ENCODE measurements around the gene VIPR1.

Gene VIPR1

DNA sequence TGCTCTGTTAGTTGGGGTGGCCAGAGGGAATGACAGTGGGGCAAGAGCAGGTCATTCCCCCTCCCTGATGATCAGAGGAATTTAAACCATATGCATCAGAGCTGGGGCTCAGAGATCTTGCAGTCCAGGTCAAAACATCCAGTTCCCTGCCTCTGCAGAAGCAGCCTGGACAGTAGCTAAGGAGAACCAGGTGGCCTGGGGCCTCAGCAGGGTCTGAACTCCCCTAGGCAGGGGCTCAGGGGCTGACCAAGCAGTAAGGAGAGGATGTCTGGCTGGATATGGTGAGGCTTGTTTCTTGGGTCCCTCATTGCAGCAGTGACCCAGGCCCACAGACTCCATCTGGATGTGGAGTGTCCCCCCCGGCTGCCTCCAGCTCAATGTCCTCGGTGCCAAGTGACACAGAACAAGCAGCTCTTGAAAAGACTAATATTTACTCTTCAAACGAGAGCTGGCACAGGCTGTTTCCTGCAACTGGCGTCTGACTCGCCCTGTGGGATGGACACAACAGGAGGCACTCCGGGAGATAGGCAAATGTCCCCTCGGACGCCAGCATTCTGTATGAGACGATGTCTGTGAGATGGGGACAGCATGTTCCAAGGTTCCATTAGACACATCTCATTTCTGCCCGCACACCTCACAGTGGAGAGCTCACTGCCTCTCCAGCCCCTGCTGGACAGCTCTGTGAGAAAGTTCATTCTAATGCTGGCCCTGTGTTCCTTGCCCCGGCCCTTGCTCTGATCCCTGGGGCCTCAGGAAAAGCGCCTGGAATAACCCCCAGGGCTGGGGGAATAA is 42.2 kb downstream of the VIPR1 start (continued):
- TF ChIP-seq, protein P1, sequence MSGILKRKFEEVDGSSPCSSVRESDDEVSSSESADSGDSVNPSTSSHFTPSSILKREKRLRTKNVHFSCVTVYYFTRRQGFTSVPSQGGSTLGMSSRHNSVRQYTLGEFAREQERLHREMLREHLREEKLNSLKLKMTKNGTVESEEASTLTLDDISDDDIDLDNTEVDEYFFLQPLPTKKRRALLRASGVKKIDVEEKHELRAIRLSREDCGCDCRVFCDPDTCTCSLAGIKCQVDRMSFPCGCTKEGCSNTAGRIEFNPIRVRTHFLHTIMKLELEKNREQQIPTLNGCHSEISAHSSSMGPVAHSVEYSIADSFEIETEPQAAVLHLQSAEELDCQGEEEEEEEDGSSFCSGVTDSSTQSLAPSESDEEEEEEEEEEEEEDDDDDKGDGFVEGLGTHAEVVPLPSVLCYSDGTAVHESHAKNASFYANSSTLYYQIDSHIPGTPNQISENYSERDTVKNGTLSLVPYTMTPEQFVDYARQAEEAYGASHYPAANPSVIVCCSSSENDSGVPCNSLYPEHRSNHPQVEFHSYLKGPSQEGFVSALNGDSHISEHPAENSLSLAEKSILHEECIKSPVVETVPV (CRISPR knock-in tag; IDR thresholded peaks at IDR 0.05): no peak
- TF ChIP-seq TOX (CRISPR knock-in tag; IDR thresholded peaks at IDR 0.05; ENCODE audit: borderline replicate concordance) (no peak), SNAI2 (CRISPR knock-in tag; IDR thresholded peaks at IDR 0.05) (no peak), OSR1 (CRISPR knock-in tag; IDR thresholded peaks at IDR 0.05) (no peak), PPARA (CRISPR knock-in tag; IDR thresholded peaks at IDR 0.05; ENCODE audit: borderline replicate concordance) (no peak)

DNA sequence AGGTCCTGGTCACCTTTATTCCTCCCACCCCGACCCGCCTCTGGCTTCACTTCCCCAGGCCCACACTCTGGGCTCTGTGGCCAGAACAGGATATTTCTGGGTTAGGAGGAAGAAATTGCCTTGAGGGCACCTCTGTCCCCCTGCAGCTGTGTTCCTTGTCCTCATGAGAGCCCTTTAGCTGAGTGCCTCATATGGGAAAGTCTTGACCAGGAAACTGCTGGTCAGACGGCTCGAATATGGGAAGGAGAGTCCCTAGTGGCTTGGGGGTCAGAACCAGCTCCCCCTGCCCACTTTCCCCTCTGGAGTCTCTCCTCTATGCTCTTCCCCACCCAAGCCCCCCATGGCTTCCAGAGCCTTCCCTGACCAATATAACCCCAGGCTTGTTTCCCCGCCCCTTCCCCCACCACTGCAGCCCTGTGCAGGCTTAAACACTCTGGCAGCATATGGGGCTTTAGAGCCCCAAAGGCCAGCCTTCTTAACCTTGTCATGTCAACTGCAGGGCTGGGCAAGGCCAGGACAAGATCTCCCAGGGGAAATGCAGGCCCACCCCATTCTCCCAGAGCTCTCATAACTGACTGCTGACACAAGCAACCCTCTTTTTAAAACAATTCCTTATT is 42.9 kb downstream of the VIPR1 start:
- no peak for ATAC-seq
- TF ChIP-seq ARNTL (CRISPR knock-in tag; IDR thresholded peaks at IDR 0.05; ENCODE audit: borderline replicate concordance, low read depth): no peak
- TF ChIP-seq ISL1 (CRISPR knock-in tag; IDR thresholded peaks at IDR 0.05): no peak
- TF ChIP-seq, protein P1 (CRISPR knock-in tag; IDR thresholded peaks at IDR 0.05): no peak
- TF ChIP-seq TOX (CRISPR knock-in tag; IDR thresholded peaks at IDR 0.05; ENCODE audit: borderline replicate concordance): no peak
- TF ChIP-seq GLIS3 (CRISPR knock-in tag; IDR thresholded peaks at IDR 0.05): no peak
- TF ChIP-seq PPARA (CRISPR knock-in tag; IDR thresholded peaks at IDR 0.05; ENCODE audit: borderline replicate concordance): no peak
- no peak for TF ChIP-seq ZNF70 (CRISPR knock-in tag; IDR thresholded peaks at IDR 0.05)
- TF ChIP-seq ZNF8 (CRISPR knock-in tag; IDR thresholded peaks at IDR 0.05): no peak
- TF ChIP-seq OSR1 (CRISPR knock-in tag; IDR thresholded peaks at IDR 0.05): no peak
- TF ChIP-seq RARB (CRISPR knock-in tag; IDR thresholded peaks at IDR 0.05): no peak
- TF ChIP-seq ZNF565 (CRISPR knock-in tag; conservative IDR thresholded peaks at IDR 0.05; ENCODE audit: low read depth): no peak
- TF ChIP-seq BACH2 (CRISPR knock-in tag; IDR thresholded peaks at IDR 0.05; ENCODE audit: borderline replicate concordance): no peak

DNA sequence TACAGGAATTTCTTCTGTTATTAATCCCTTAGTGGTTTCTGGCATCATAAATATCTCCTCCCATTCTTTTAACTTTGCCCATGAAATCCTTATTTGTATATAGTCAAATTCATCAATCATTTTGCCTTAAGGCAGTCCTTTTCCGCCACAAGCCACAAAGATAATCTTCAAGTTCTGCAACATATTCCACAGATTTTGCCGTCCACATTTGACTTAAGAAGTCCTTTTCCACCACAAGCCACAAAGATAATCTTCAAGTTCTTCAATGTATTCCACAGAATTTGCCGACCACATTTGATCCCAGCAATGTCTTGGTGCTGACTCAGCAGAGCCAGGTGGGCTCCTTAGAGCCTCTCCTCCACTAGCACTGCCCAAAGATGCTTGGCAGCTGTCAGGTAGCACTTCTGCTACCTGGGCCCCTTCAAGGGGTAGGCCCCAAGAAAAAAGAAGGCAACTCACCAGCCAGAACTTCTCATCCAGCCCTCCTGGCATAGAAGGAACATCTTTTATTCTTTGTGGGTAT is 44.3 kb downstream of the VIPR1 start:
- TF ChIP-seq ZNF565 (CRISPR knock-in tag; conservative IDR thresholded peaks at IDR 0.05; ENCODE audit: low read depth): no peak
- TF ChIP-seq, protein P2, sequence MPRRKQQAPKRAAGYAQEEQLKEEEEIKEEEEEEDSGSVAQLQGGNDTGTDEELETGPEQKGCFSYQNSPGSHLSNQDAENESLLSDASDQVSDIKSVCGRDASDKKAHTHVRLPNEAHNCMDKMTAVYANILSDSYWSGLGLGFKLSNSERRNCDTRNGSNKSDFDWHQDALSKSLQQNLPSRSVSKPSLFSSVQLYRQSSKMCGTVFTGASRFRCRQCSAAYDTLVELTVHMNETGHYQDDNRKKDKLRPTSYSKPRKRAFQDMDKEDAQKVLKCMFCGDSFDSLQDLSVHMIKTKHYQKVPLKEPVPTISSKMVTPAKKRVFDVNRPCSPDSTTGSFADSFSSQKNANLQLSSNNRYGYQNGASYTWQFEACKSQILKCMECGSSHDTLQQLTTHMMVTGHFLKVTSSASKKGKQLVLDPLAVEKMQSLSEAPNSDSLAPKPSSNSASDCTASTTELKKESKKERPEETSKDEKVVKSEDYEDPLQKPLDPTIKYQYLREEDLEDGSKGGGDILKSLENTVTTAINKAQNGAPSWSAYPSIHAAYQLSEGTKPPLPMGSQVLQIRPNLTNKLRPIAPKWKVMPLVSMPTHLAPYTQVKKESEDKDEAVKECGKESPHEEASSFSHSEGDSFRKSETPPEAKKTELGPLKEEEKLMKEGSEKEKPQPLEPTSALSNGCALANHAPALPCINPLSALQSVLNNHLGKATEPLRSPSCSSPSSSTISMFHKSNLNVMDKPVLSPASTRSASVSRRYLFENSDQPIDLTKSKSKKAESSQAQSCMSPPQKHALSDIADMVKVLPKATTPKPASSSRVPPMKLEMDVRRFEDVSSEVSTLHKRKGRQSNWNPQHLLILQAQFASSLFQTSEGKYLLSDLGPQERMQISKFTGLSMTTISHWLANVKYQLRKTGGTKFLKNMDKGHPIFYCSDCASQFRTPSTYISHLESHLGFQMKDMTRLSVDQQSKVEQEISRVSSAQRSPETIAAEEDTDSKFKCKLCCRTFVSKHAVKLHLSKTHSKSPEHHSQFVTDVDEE (CRISPR knock-in tag; IDR thresholded peaks at IDR 0.05): no peak
- TF ChIP-seq ZC3H10 (CRISPR knock-in tag; IDR thresholded peaks at IDR 0.05): no peak
- no peak for TF ChIP-seq ZNF70 (CRISPR knock-in tag; IDR thresholded peaks at IDR 0.05)
- TF ChIP-seq, protein P1 (CRISPR knock-in tag; IDR thresholded peaks at IDR 0.05): no peak
- TF ChIP-seq, protein P3, sequence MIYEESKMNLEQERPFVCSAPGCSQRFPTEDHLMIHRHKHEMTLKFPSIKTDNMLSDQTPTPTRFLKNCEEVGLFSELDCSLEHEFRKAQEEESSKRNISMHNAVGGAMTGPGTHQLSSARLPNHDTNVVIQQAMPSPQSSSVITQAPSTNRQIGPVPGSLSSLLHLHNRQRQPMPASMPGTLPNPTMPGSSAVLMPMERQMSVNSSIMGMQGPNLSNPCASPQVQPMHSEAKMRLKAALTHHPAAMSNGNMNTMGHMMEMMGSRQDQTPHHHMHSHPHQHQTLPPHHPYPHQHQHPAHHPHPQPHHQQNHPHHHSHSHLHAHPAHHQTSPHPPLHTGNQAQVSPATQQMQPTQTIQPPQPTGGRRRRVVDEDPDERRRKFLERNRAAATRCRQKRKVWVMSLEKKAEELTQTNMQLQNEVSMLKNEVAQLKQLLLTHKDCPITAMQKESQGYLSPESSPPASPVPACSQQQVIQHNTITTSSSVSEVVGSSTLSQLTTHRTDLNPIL (CRISPR knock-in tag; IDR thresholded peaks at IDR 0.05; ENCODE audit: low read depth): no peak
- no peak for TF ChIP-seq SNAI2 (CRISPR knock-in tag; IDR thresholded peaks at IDR 0.05)
- TF ChIP-seq PPARA (CRISPR knock-in tag; IDR thresholded peaks at IDR 0.05; ENCODE audit: borderline replicate concordance): no peak
- TF ChIP-seq, protein P4, sequence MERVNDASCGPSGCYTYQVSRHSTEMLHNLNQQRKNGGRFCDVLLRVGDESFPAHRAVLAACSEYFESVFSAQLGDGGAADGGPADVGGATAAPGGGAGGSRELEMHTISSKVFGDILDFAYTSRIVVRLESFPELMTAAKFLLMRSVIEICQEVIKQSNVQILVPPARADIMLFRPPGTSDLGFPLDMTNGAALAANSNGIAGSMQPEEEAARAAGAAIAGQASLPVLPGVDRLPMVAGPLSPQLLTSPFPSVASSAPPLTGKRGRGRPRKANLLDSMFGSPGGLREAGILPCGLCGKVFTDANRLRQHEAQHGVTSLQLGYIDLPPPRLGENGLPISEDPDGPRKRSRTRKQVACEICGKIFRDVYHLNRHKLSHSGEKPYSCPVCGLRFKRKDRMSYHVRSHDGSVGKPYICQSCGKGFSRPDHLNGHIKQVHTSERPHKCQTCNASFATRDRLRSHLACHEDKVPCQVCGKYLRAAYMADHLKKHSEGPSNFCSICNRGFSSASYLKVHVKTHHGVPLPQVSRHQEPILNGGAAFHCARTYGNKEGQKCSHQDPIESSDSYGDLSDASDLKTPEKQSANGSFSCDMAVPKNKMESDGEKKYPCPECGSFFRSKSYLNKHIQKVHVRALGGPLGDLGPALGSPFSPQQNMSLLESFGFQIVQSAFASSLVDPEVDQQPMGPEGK (CRISPR knock-in tag; IDR thresholded peaks at IDR 0.05; ENCODE audit: borderline replicate concordance): no peak
- ATAC-seq: no peak

All from SK-N-SH treated with all-trans-retinoic acid at 6 μM for 48 hours (cell line).